Transverse colon (tissue), 4 donors: ENCODE results near the gene ADM2. TPM values are rescaled to one million over a fixed set of nuclear protein-coding genes. Genes with fewer than 3 reads are reported as not detected.
A peak's percentile ranks its signal among the peaks of the same experiment; 100 is the strongest.

ENCODE experiments used
- DNase-seq: peaks from one replicate; pipeline ENCODE4 v3.0.0-alpha.2; 2019
- H3K27ac ChIP-seq, 4 donors: fragments of 200-600 bp; sonication (generic); 2 replicates each; pipeline ENCODE4 v1.5.1; 2016 to 2018; ENCODE audit warnings: inconsistent platforms in 4 of 4
- H3K27me3 ChIP-seq: fragments of 200-600 bp; sonication (generic); 2 replicates; pipeline ENCODE4 v1.5.1; 2017; ENCODE audit warnings: inconsistent platforms
- H3K36me3 ChIP-seq, 4 donors: fragments of 200-600 bp; sonication (generic); 2 replicates each; pipeline ENCODE4 v1.5.1; 2017 to 2019; ENCODE audit warnings: inconsistent platforms in 4 of 4
- H3K4me1 ChIP-seq, 4 donors: fragments of 200-600 bp; sonication (generic); 2 replicates each; pipeline ENCODE4 v1.5.1; 2017 to 2020; ENCODE audit warnings: inconsistent platforms in 4 of 4
- H3K4me3 ChIP-seq, 4 donors: fragments of 200-600 bp; sonication (generic); 1 replicate in 1 of 4; 2 replicates in 3 of 4; pipeline versions ENCODE4 v1.5.1 to v1.6.1; 2017 to 2019; ENCODE audit warnings: inconsistent platforms in 4 of 4
- H3K9me3 ChIP-seq, 2 donors: fragments of 200-600 bp; sonication (generic); 2 replicates each; pipeline ENCODE4 v1.5.1; 2017 to 2019; ENCODE audit warnings: inconsistent platforms in 2 of 2
- EP300 ChIP-seq: sonication (generic); formaldehyde crosslinking; IDR thresholded peaks from one replicate; pipeline ENCODE4 v1.6.1; 2017; ENCODE audit warnings: antibody characterized with exemption, low read depth
- POLR2A ChIP-seq: fragments of 450-650 bp; IDR thresholded peaks from one replicate; pipeline ENCODE4 v1.6.1; 2016; ENCODE audit warnings: antibody characterized with exemption, mild to moderate bottlenecking, moderate library complexity
- POLR2AphosphoS5 ChIP-seq, 3 donors: sonication (generic); formaldehyde crosslinking; IDR thresholded peaks; one replicate each; pipeline ENCODE4 v1.6.1; 2016; ENCODE audit warnings: antibody characterized with exemption in 3 of 3
- WGBS, 2 donors: methylation state at CpG; one replicate each; pipeline ENCODE4 v1.1.5; 2018; ENCODE audit warnings: low coverage in 1 of 2; 5-methylcytosine and 5-hydroxymethylcytosine counted together
- in situ Hi-C, 4 donors: fragments of 200-750 bp; cut with MboI; loops; one replicate each; pipeline versions ENCODE4 v1.15.0 to v1.15.1; 2017; ENCODE audit warnings: low sequenced_read_pairs in 3 of 4, low pct_ligation_motif_present in 1 of 4, low pct_unique_long_range_greater_than_20kb in 1 of 4
- intact Hi-C: fragments of 100-400 bp; cut with DNase I; formaldehyde crosslinking; loops from one replicate; pipeline ENCODE4 v1.15.1; 2023; ENCODE audit warnings: low total_unique reads
- total RNA-seq, 4 donors: library from RNA; depleted of rRNA; stranded (reverse); fragments of >200 nt; gene quantifications; one replicate each; pipeline ENCODE4 v1.1.0, GENCODE V29; 2016
- TF ChIP-seq, protein P1 (sequence below), 5 experiments: fragments of 200-600 bp in 3 of 5; fragments of 450-650 bp in 2 of 5; sonication (generic) in 3 of 5; IDR thresholded peaks; 1 replicate in 2 of 5; 2 replicates in 3 of 5; pipeline ENCODE4 v1.5.1; 2016 to 2017; ENCODE audit warnings: antibody characterized with exemption in 5 of 5, inconsistent platforms in 3 of 5, mild to moderate bottlenecking in 2 of 5, moderate library complexity in 1 of 5

Gene ADM2
- total RNA-seq, 4 donors from 2014 or later, result 0.75 to 5.4 (median 1.2) TPM

DNA sequence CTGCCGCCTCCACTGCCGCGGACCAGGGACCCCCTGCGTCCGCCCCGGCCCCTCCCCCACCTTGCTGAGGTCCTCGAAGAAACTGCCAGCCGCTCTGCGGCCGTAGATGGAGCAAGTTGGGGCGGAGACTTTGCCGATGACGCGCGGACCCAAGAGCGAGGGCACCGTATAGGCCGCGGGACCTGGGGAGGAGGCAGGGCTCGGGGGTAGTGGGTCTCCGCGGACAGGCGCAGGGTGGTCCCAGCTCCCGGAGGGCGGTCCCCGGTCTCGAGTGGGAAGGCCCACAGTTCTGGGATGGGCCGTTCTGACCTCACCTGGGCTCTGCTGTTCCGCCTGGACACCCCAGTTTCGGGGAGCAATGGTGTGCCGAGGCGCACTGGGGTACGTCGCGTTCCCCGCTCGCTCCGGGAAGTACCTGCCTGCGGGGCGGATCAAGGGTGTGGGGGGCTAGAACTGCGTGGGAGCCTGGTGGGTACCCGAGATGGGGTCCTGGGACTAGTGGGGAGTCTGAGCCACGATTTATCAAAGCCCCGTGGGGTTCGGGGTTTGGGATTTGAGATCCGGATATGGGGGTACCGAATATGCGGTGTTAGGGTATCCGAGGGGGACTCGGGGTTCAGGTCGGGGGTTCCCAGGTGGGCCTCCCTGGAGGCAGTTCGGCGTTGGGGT, 49.7 kb downstream of the ADM2 start:
- TF ChIP-seq EP300 (no peak), POLR2A (peak; percentile 85), POLR2AphosphoS5 (IDR thresholded peaks at IDR 0.05) (peak; percentile 87 to 91 (median 91))
- TF ChIP-seq, protein P1, sequence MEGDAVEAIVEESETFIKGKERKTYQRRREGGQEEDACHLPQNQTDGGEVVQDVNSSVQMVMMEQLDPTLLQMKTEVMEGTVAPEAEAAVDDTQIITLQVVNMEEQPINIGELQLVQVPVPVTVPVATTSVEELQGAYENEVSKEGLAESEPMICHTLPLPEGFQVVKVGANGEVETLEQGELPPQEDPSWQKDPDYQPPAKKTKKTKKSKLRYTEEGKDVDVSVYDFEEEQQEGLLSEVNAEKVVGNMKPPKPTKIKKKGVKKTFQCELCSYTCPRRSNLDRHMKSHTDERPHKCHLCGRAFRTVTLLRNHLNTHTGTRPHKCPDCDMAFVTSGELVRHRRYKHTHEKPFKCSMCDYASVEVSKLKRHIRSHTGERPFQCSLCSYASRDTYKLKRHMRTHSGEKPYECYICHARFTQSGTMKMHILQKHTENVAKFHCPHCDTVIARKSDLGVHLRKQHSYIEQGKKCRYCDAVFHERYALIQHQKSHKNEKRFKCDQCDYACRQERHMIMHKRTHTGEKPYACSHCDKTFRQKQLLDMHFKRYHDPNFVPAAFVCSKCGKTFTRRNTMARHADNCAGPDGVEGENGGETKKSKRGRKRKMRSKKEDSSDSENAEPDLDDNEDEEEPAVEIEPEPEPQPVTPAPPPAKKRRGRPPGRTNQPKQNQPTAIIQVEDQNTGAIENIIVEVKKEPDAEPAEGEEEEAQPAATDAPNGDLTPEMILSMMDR (IDR thresholded peaks at IDR 0.05), result no peak

DNA sequence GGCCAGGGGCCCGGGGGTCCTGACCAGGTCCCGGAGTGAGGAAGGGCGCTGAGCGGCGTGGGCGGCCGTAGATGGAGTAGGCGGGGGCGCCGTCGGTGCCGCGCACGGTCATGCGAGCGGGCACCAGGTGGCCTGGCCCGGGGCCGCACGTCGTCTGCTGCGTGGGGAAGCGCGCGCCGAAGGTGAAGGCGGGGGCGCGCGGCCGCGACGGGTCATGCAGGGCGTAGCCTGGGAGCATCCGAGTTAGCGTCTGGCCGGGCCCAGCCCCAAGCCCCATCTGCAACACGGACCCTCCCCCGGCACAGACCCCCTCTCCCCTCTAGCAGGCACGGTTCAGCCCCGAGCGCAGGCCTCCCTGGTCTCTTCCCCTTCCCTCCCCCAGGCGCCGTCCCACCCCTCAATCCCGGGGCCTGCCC, 50.2 kb downstream of the ADM2 start:
- peaks cover 13% of the 10 kb centered on the region for H3K27me3 ChIP-seq
- no peaks in the 10 kb centered on the region for H3K36me3 ChIP-seq
- H3K4me1 ChIP-seq, result peaks cover 11 to 61% (median 35%) of the 10 kb centered on the region in 4 donors
- peak; percentile 77 for DNase-seq
- intact Hi-C loops (no loop called here), in situ Hi-C loops (no loop called here)
- H3K9me3 ChIP-seq, result no peaks in the 10 kb centered on the region
- TF ChIP-seq, protein P1 (IDR thresholded peaks at IDR 0.05), result no peak
- TF ChIP-seq POLR2A (no peak), POLR2AphosphoS5 (IDR thresholded peaks at IDR 0.05) (peak in 2 of 3 donors; percentile 35 to 78), EP300 (no peak)
- peak overlapping the region; percentile 94 to 99 (median 96) for H3K27ac ChIP-seq
- H3K4me3 ChIP-seq, result peak overlapping the region; percentile 42 to 60 (median 53)
- WGBS, 2 donors, result 1% methylated on average over 16 of the region's 44 CpGs; no CpG with 5 or more reads in 1 of the 2 donors

More for the DNA sequence above, 49.7 kb downstream of the ADM2 start:
- Histone ChIP-seq H3K4me1 (peaks cover 12 to 66% (median 39%) of the 10 kb centered on the region in 4 donors), H3K27ac (peak overlapping the region; percentile 94 to 99 (median 96)), H3K36me3 (no peaks in the 10 kb centered on the region), H3K9me3 (no peaks in the 10 kb centered on the region), H3K4me3 (peak overlapping the region; percentile 42 to 60 (median 53)), H3K27me3 (peaks cover 13% of the 10 kb centered on the region)
- peak; percentile 93 for DNase-seq
- intact Hi-C loops (no loop called here), in situ Hi-C loops (no loop called here)
- WGBS, 2 donors, result 3% methylated on average over 50 of the region's 53 CpGs; no CpG with 5 or more reads in 1 of the 2 donors

DNA sequence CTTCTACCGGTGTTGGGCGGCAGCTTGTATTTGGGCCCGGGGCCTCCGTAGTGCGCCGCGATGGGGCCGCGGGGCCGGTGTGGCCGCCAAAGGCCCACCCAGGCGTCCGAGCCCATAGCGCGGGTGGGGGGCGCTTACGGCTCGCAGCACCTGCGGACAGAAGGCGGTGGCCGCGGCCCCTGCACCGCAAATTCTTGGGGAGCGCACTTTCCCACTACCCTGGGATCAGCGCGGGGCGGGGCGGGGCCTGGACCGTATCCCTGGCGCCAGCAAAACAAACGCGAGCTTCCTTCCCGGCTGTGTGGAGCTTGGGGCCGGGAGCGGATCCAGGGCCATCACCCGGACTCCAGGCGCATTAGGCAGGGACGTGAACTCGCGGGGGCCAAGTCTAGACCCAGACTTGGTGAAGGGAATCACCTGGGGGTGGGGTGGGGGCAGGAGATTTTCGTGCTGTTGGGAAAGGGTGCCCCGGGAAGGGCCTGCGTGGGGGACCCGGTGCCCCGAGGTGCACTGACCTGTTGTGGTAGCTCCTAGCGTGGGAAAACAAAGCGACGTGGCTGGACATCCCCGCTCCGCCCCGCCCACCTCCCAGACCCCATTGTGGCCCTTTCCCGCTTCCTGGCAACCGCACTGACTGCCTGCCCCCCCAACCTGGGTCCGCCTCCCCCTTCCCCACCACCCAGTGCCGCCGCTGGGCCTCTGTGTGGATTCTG, 50.8 kb downstream of the ADM2 start:
- H3K36me3 ChIP-seq, result no peaks in the 10 kb centered on the region
- in situ Hi-C loops, result no loop called here
- H3K9me3 ChIP-seq, result no peaks in the 10 kb centered on the region
- H3K27me3 ChIP-seq, result peaks cover 13% of the 10 kb centered on the region
- intact Hi-C loops, result no loop called here
- peak overlapping the region; percentile 42 to 60 (median 53) for H3K4me3 ChIP-seq
- 3% methylated on average over 56 of the region's 56 CpGs; no CpG with 5 or more reads in 1 of the 2 donors for WGBS, 2 donors
- TF ChIP-seq POLR2A (peak; percentile 40), POLR2AphosphoS5 (IDR thresholded peaks at IDR 0.05) (peak in 2 of 3 donors; percentile 2 to 75), EP300 (no peak)
- H3K4me1 ChIP-seq, result peaks cover 6 to 56% (median 29%) of the 10 kb centered on the region in 4 donors
- H3K27ac ChIP-seq, result peak overlapping the region; percentile 94 to 99 (median 96)
- DNase-seq, result peak; percentile 84

DNA sequence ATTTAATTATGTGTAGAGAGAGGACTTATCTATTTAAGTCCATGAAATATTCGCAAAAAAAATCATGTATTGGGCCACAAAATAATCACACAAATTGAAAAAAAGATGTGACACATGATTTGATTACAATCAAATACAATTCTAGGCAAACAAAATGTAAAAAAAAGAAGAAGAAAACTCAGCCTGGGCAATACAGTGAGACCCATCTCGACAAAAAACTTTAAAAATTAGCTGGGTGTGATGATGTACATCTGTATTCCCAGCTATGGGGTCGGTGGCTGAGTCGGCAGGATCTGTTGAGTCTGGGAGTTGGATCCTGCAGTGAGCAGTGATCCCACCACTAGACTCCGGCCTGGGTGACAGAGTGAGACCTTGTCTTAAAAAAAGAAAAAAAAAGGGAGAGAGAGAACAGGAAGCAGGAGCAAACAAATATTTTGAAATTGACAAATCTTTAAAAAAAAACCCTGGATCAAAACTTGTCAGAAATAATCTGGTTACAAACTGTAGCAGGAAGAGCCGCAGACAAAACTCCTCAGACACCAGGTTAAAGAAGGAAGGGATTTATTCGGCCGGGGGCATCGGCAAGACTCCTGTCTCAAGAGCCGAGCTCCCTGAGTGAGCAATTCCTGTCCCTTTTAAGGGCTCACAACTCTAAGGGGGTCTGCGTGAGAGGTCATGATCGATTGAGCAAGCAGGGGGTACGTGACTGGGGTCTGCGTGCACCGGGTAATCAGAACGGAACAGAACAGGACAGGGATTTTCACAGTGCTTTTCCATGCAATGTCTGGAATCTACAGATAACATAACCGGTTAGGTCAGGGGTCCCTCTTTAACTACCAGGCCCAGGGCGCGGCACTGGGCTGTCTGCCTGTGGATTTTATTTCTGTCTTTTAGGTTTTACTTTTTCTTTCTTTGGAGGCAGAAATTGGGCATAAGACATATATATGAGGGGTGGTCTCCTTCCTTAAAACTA, 51.8 kb downstream of the ADM2 start:
- in situ Hi-C loops (no loop called here), intact Hi-C loops (no loop called here)
- Histone ChIP-seq H3K27me3 (peaks cover 13% of the 10 kb centered on the region), H3K9me3 (no peaks in the 10 kb centered on the region), H3K27ac (peak overlapping the region; percentile 94 to 99 (median 96)), H3K4me1 (peaks cover 6 to 56% (median 29%) of the 10 kb centered on the region in 4 donors), H3K4me3 (no peak overlapping the region), H3K36me3 (no peaks in the 10 kb centered on the region)
- no peak for TF ChIP-seq EP300
- TF ChIP-seq, protein P1 (IDR thresholded peaks at IDR 0.05), result no peak
- no peak for TF ChIP-seq POLR2A
- no peak for TF ChIP-seq POLR2AphosphoS5 (IDR thresholded peaks at IDR 0.05)
- 68 to 72% methylated on average over 12 to 19 of the region's 19 CpGs for WGBS, 2 donors
- no peak for DNase-seq
